Gastroesophageal sphincter (tissue), 3 donors: Measurements from ENCODE around the gene CHSY1.

ENCODE experiments used
- CTCF ChIP-seq, 4 experiments: fragments of 200-600 bp in 2 of 4; fragments of 450-650 bp in 2 of 4; sonication (generic) in 1 of 4; IDR thresholded peaks; one replicate each; pipeline ENCODE4 v1.5.1; 2017 to 2019; ENCODE audit warnings: antibody characterized with exemption in 4 of 4, mild to moderate bottlenecking in 2 of 4, moderate library complexity in 2 of 4
- POLR2A ChIP-seq, 2 donors: fragments of 450-650 bp; IDR thresholded peaks; one replicate each; pipeline ENCODE4 v1.6.1; 2017; ENCODE audit warnings: antibody characterized with exemption in 2 of 2, mild to moderate bottlenecking in 2 of 2, moderate library complexity in 1 of 2
- POLR2AphosphoS5 ChIP-seq: sonication (generic); formaldehyde crosslinking; IDR thresholded peaks from one replicate; pipeline ENCODE4 v1.6.1; 2017; ENCODE audit warnings: antibody characterized with exemption

DNA sequence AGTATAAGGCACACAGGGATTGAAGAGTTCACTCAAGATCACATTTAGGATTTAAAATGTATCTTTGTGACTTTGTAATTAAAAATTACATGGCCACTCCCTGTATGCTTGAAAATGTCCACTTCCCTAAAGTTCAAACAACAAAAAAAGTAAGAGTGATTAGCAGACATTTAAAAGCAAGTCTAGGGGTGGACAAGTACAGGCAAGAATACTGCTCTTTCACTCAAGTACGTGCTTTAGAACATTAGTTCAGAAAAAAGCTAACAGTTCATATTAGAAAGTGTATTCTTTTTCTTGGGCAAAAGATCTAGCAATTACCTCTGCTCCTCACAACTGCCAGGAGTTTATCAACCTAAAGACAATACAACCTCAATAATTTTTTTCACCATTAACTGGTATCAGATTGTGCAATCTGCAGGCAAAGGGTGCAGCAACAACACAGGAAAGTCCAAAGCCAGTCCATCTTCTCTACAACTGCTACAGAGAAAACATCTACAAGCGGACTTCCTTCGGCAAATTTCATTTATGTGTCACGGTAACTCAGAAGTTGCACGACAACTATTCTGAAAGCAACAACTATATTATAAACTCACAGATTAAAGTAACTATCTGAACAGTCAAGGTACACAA is 18.1 kb downstream of the CHSY1 start:
- TF ChIP-seq POLR2AphosphoS5 (no peak), CTCF (IDR thresholded peaks at IDR 0.05) (no peak), POLR2A (IDR thresholded peaks at IDR 0.05) (no peak)
